Endothelial cell of umbilical vein (primary cell): ENCODE results near the gene ZNF207.

Experiments used
- MAX ChIP-seq: IDR thresholded peaks from 2 replicates; pipeline ENCODE4 v1.6.1; 2011; ENCODE audit not compliant: insufficient read depth, insufficient read length
- TF ChIP-seq, protein P1 (sequence below), 2 donors: IDR thresholded peaks; 1 replicate in 1 of 2; 2 replicates in 1 of 2; pipeline ENCODE4 v1.5.1; 2011; ENCODE audit warnings: low read length in 2 of 2, mild to moderate bottlenecking in 2 of 2, moderate library complexity in 2 of 2, control low read depth in 1 of 2, inconsistent platforms in 1 of 2, low read depth in 1 of 2; ENCODE audit not compliant: insufficient read depth in 1 of 2; ENCODE audit errors: extremely low read depth in 1 of 2

- TF ChIP-seq, protein P1, sequence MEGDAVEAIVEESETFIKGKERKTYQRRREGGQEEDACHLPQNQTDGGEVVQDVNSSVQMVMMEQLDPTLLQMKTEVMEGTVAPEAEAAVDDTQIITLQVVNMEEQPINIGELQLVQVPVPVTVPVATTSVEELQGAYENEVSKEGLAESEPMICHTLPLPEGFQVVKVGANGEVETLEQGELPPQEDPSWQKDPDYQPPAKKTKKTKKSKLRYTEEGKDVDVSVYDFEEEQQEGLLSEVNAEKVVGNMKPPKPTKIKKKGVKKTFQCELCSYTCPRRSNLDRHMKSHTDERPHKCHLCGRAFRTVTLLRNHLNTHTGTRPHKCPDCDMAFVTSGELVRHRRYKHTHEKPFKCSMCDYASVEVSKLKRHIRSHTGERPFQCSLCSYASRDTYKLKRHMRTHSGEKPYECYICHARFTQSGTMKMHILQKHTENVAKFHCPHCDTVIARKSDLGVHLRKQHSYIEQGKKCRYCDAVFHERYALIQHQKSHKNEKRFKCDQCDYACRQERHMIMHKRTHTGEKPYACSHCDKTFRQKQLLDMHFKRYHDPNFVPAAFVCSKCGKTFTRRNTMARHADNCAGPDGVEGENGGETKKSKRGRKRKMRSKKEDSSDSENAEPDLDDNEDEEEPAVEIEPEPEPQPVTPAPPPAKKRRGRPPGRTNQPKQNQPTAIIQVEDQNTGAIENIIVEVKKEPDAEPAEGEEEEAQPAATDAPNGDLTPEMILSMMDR (IDR thresholded peaks at IDR 0.05; ENCODE audit: extremely low read depth in 1 of 2, insufficient read depth in 1 of 2, low read depth in 1 of 2, low read length in 2 of 2), result no peak
- no peak for TF ChIP-seq MAX
Observed at GRCh38 chr17:32426894-32427293, 76.9 kb downstream of the ZNF207 start.
